ENCODE data around the gene HACD2.

HACD2 gene

GRCh38 chr3:123568875-123569274, 16.0 kb downstream of the HACD2 start:
- DNase-seq (ENCODE audit: low read depth) = no peak

- no peak for DNase-seq (ENCODE audit: low read depth)
Measured at GRCh38 chr3:123568034-123568433, 16.8 kb downstream of the HACD2 start.

GRCh38 chr3:123564056-123564455, 20.8 kb downstream of the HACD2 start:
- DNase-seq (ENCODE audit: low read depth) = no peak

DNA sequence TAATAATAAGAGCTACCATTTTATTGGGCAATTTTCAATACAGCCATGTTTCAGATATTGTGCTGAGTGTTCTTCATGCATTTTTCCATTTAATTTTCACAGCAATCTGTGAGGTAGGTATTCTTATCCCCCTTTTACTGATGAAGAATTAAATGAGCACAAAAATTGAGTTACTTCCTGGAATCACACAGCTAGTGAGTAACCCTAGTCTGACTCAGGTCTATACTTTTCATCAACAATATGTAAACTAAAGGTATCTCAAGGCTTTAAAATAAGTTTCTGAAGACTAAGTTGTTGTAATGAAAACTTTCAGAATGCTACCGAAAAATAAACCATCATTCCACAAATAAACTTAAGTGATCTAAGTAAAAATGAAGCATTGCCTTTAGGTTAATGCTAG, 22.3 kb downstream of the HACD2 start:
- DNase-seq (ENCODE audit: low read depth) = no peak

DNA sequence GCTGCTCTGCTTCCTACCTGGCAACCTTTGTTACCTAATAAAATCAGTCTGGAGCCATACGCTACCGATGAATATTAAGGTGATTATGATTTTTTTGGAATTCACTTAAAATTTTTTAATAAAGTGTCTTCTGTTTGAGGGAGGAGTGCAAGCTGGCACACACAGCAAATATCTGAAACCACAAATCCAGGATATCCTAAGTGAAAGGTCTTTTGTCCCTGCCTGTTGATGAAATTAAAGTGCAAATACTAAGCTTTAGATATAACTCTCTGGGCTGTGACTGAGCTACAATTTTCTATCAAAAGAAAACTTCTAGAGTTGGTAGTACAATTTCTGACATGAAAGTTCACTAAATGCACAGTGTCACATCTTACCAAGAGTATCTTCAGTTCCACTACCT, 23.7 kb downstream of the HACD2 start:
- no peak for DNase-seq (ENCODE audit: low read depth)

DNA sequence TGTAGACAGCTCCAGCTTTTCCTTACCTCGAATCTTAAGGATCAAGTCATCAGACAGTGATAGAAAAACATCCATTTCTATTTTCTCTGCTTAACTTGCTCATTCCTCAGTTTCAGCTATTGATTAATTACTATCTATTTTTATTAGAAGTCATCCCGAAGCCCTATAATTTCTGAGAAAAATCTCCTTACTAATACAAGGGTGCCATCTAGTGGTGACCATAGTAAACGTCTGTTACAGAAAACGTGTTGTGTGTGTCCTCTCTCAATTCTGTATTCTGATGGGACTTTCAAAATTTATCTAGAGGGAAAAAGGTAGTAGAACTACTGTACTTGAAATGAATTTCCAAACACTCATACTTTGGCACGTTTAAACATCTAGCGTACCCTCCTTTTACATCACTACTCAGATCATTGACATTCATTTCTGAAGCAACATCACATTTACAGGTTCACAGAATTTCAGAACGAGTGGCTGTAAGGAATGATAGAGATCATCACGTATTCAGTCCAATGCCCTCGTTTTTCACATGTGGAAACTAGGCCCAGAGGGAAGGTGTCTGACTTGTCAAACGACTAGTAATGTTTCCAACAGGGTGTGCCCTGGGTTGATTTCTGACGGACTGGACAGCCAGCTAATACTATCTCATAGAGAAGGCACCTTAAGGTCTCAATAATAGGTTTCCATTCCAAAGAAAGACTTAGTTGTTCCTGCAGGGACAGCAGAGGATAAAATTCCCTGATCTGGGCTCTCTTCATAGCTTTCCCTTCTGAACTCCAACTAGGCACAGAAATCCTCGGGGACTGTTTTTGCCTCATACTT, 25.6 kb downstream of the HACD2 start:
- DNase-seq (ENCODE audit: low read depth) = no peak

GRCh38 chr3:123553536-123553935, 31.3 kb downstream of the HACD2 start:
- DNase-seq (ENCODE audit: low read depth) = no peak

- no peak for DNase-seq (ENCODE audit: low read depth)
Measured at GRCh38 chr3:123552768-123553167, 32.1 kb downstream of the HACD2 start.

GRCh38 chr3:123552095-123552714, 32.6 kb downstream of the HACD2 start:
- no peak for DNase-seq (ENCODE audit: low read depth)

- no peak for DNase-seq (ENCODE audit: low read depth)
Measured at GRCh38 chr3:123547881-123548519, 36.9 kb downstream of the HACD2 start.

GRCh38 chr3:123546133-123546755, 38.6 kb downstream of the HACD2 start:
- no peak for DNase-seq (ENCODE audit: low read depth)

GRCh38 chr3:123543950-123544349, 40.9 kb downstream of the HACD2 start:
- no peak for DNase-seq (ENCODE audit: low read depth)

DNA sequence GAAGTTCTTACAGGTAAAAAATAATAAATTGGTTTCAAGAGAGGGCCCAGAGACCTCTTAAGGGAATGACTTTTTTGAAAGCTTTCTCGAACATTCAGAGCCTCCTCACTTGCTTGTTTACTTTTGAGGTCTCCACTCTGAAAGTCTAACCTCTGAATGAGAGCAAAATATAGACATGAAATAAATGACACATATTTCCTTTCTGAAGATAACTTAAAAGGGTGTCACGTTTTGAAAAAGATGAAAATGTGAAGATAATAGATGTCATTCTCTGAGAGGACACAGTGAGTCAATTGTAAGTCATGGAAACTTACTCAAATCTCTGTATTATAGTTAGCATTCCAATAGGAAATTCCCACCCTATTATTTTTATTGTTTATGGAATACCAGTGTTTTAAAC, 44.6 kb downstream of the HACD2 start:
- no peak for DNase-seq (ENCODE audit: low read depth)

DNA sequence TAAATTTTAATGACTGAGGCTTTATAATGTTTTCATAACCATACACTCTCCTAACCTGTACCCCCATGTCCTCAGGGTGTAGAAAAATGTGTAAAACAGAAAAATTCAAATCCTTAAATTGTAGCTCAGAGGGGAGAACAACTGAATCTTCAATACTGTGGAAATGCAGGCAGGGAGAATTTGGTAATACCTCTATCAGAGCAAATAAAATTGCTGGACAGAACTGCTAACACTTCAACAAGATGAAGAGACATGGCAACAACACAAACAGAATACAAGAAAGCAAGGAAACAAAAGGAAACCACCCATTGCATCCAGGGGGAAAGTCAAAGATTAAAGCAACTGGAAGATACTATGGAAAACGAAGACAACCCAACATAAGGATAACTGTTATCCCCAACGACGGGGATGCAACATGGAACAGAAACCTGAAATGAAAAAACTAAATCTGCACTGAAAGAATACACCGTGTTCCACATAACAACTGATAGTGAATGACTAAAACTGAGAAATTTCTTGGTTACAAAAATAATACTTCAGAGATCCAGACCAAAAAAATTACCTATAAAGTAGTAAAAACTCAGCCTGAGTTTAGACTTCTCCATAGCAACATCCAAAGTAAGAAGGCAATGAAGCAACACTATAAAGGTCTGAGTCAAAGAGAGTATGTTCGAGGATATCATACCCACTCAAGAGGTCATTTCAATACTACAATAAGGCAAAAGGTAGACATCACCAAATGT, 48.5 kb downstream of the HACD2 start:
- no peak for DNase-seq (ENCODE audit: low read depth)

DNA sequence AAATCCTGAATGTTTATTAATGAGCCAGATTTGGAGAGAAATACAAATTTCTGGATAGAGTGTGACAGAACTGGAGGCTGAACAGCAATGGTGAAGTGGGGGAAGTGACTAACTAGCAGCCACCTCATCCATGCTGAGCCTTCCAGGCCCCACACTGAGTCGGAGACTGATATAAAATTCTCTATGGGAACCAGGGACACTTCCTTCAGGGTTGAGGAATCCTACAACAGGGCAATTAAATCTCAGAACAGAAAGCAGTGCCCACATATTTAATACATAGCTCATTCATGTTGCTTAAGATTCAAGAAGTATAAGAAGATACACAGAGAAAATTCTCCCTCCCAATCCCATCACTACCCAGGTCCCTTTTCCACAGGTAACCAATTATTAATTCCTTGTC, 49.3 kb downstream of the HACD2 start:
- no peak for DNase-seq (ENCODE audit: low read depth)

DNA sequence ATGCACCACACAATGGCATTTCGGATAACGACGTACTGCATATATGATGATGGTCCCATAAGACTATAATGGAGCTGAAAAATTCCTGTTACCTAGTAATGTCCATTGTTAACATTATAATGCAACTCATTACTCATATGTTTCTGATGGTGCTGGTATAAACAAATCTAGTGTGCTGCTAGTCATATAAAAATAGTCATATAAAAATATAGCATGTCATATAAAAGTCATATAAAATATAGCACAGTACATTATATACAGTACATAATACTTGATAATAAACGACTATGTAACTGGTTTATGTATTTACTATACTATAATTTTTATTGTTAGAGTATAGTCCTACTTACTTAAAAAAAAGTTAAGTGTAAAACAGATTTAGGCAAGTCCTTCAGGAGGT, 50.6 kb downstream of the HACD2 start:
- DNase-seq (ENCODE audit: low read depth) = no peak

DNA sequence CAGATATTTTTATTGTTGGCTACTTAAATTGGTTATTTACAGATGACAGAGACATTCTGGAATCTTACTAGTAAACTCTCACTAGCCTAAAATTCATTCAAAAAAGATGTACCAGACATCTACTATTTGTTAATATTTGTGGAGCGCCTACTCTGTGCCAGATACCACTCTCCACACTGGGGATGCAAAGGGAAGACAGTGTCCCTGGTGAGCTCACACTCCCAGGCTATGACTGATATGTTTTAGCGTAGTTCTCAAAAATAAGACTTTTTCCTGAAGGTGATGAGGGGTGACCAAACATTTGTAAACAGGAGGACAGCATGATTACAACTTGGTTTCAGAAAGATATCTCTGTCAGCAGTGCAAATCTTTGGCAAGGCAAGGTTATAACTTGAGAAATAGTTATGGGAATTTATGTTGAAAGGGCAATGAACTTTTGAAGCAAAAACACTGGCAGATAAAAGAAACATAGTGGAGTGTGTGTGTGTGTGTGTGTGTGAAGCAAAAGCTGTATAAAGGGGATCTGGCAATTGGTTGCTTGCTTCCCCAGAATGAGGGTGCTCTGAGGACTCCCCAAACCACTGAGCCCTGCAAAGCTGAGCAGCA, 51.2 kb downstream of the HACD2 start:
- no peak for DNase-seq (ENCODE audit: low read depth)

GRCh38 chr3:123528130-123528529, 56.7 kb downstream of the HACD2 start:
- DNase-seq (ENCODE audit: low read depth) = no peak

DNA sequence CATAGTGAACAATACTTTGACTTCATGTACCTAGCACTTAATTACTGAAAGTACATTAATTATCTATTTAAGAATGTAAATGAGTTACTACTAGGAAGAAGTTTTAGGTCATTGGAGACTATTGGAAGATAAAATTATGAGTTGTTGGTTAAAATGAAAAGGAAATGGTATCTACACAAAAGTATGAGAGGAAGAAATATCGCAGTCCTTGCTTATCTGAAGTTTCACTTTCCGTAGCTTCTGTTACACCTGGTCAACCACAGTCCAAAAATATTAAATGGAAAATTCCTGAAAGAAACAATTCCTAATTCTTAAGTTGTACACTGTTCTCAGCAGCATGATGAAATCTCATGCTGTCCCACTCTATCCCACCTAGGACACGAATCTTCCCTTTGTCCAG, 57.8 kb downstream of the HACD2 start:
- DNase-seq (ENCODE audit: low read depth) = no peak

GRCh38 chr3:123526474-123526873, 58.4 kb downstream of the HACD2 start:
- no peak for DNase-seq (ENCODE audit: low read depth)

- DNase-seq (ENCODE audit: low read depth) = no peak
Measured at GRCh38 chr3:123525433-123525832, 59.4 kb downstream of the HACD2 start.

- no peak for DNase-seq (ENCODE audit: low read depth)
Measured at GRCh38 chr3:123524981-123525380, 59.9 kb downstream of the HACD2 start.
